BJ (cell line): ENCODE measurements around the gene PADI3. TPM values are rescaled to one million over a fixed set of nuclear protein-coding genes. Genes with fewer than 3 reads are reported as not detected.

Experiments
- CTCF ChIA-PET: fragments of 350-600 bp; formaldehyde crosslinking; extraction: SDS; loops from one replicate; lab custom pipeline; 2021; ENCODE audit warnings: antibody characterized with exemption, inconsistent platforms; lab: Yijun Ruan, JAX
- POLR2A ChIA-PET: fragments of 300-600 bp; sonication (Branson Sonifier 250); formaldehyde crosslinking; extraction: SDS; loops from one replicate; lab custom pipeline; 2021; ENCODE audit warnings: antibody characterized with exemption; lab: Charles Lee
- DNase-seq: peaks from one replicate; pipeline ENCODE4 v3.0.0-alpha.2; 2011; ENCODE audit warnings: low read depth
- H3K27me3 ChIP-seq: 2 replicates; pipeline ENCODE4 v1.6.0; 2011; ENCODE audit warnings: low read length; ENCODE audit not compliant: control insufficient read depth, insufficient read depth
- H3K36me3 ChIP-seq: 2 replicates; pipeline ENCODE4 v1.5.1; 2011; ENCODE audit warnings: low read length; ENCODE audit not compliant: control insufficient read depth, insufficient read depth
- H3K4me3 ChIP-seq: 2 replicates; pipeline ENCODE4 v1.5.1; 2011; ENCODE audit warnings: low read depth, mild to moderate bottlenecking, control low read depth, low read length
- CTCF ChIP-seq: IDR thresholded peaks from 2 replicates; pipeline ENCODE4 v1.5.1; 2011; ENCODE audit warnings: low read depth, mild to moderate bottlenecking, control low read depth, inconsistent platforms, low read length, moderate library complexity; ENCODE audit not compliant: insufficient read depth
- polyA plus RNA-seq: library from polyadenylated mRNA; depleted of rRNA; stranded (reverse); fragments of >200 nt; gene quantifications from 2 replicates; pipeline ENCODE4 v1.2.3, GENCODE V29; 2011

Gene PADI3
- polyA plus RNA-seq, 1 experiment: not detected

- Histone ChIP-seq H3K27me3 (no peaks in the 10 kb centered on the region), H3K4me3 (no peak overlapping the region), H3K36me3 (no peaks in the 10 kb centered on the region)
- no peak for TF ChIP-seq CTCF
- peak; percentile 88 for DNase-seq
- ChIA-PET POLR2A (interaction anchor here (0.6 to 1.3 kb wide), 6 partner anchors 20 to 103 kb away, joined by 3 to 7 read pairs (median 4); no protein-coding TSS in a partner anchor), CTCF (interaction anchor here (1.2 to 12.4 kb wide), 5 partner anchors 8 to 281 kb away, joined by 3 to 347 read pairs (median 4); partner anchors contain the start of gene PADI2)
Measured at GRCh38 chr1:17232759-17233661, 15.9 kb upstream of the PADI3 start.

- Histone ChIP-seq H3K36me3 (no peaks in the 10 kb centered on the region), H3K4me3 (no peak overlapping the region), H3K27me3 (no peaks in the 10 kb centered on the region)
- ChIA-PET CTCF (interaction anchor here (0.5 to 12.4 kb wide), 9 partner anchors 9 to 282 kb away, joined by 3 to 347 read pairs (median 4); partner anchors contain the start of gene PADI2), POLR2A (interaction anchor here (0.6 to 1.3 kb wide), 8 partner anchors 21 to 105 kb away, joined by 3 to 7 read pairs (median 3); no protein-coding TSS in a partner anchor)
- TF ChIP-seq CTCF: no peak
- peak; percentile 85 for DNase-seq
Measured at GRCh38 chr1:17233675-17234320, 15.1 kb upstream of the PADI3 start.

GRCh38 chr1:17234405-17234804, 14.5 kb upstream of the PADI3 start:
- no peaks in the 10 kb centered on the region for H3K36me3 ChIP-seq
- no peak for TF ChIP-seq CTCF
- H3K27me3 ChIP-seq: no peaks in the 10 kb centered on the region
- ChIA-PET POLR2A (interaction anchor here (0.6 to 1.2 kb wide), 2 partner anchors 34 to 106 kb away, joined by 3 read pairs; no protein-coding TSS in a partner anchor), CTCF (interaction anchor here (0.5 to 12.4 kb wide), 9 partner anchors 10 to 109 kb away, joined by 3 to 347 read pairs (median 5); partner anchors contain the start of gene PADI2)
- no peak for DNase-seq
- no peak overlapping the region for H3K4me3 ChIP-seq

GRCh38 chr1:17235135-17235885, 13.6 kb upstream of the PADI3 start:
- CTCF ChIA-PET: interaction anchor here (1.1 to 12.4 kb wide), 5 partner anchors 10 to 110 kb away, joined by 3 to 347 read pairs (median 7); partner anchors contain the start of gene PADI2
- no peak for DNase-seq
- POLR2A ChIA-PET: no interaction called here
- no peak overlapping the region for H3K4me3 ChIP-seq
- H3K36me3 ChIP-seq: no peaks in the 10 kb centered on the region
- no peaks in the 10 kb centered on the region for H3K27me3 ChIP-seq
- TF ChIP-seq CTCF: no peak
